GM21526 (cell line): ENCODE results near the gene ZFP14.
"Not testable (repeated sequence)": the region's sequence is repeated elsewhere in the genome, so short reads cannot be mapped to it uniquely, and the experiment has no call there.

Source experiments
- ATAC-seq: cut with Tn5 transposase; IDR thresholded peaks from one replicate; pipeline ENCODE4 v1.9.1; 2021; ENCODE audit warnings: moderate library complexity; ENCODE audit not compliant: unreplicated experiment, low FRiP score

Gene ZFP14

GRCh38 chr19:36331353-36332228 is 47.4 kb downstream of the ZFP14 start:
- ATAC-seq, result peak; percentile 56

- no peak for ATAC-seq
Observed at GRCh38 chr19:36330216-36330615, 48.8 kb downstream of the ZFP14 start.

GRCh38 chr19:36329534-36329933 is 49.5 kb downstream of the ZFP14 start:
- not testable (repeated sequence) for ATAC-seq

GRCh38 chr19:36326649-36327048 is 52.4 kb downstream of the ZFP14 start:
- not testable (repeated sequence) for ATAC-seq

- ATAC-seq, result not testable (repeated sequence)
Observed at GRCh38 chr19:36315164-36315563, 63.8 kb downstream of the ZFP14 start.

GRCh38 chr19:36314053-36314452 is 64.9 kb downstream of the ZFP14 start:
- ATAC-seq, result not testable (repeated sequence)

- ATAC-seq, result not testable (repeated sequence)
Observed at GRCh38 chr19:36311098-36311760, 67.8 kb downstream of the ZFP14 start.

GRCh38 chr19:36310416-36310990 is 68.5 kb downstream of the ZFP14 start:
- ATAC-seq, result not testable (repeated sequence)

- not testable (repeated sequence) for ATAC-seq
Observed at GRCh38 chr19:36309759-36310158, 69.2 kb downstream of the ZFP14 start.

GRCh38 chr19:36309309-36309708 is 69.7 kb downstream of the ZFP14 start:
- ATAC-seq, result not testable (repeated sequence)

GRCh38 chr19:36292317-36292716 is 86.7 kb downstream of the ZFP14 start:
- not testable (repeated sequence) for ATAC-seq
